DMS53 (cell line): ENCODE results near the gene SUCNR1.
A peak's percentile ranks its signal among the peaks of the same experiment; 100 is the strongest.
"Not testable (repeated sequence)": the region's sequence is repeated elsewhere in the genome, so short reads cannot be mapped to it uniquely, and the experiment has no call there.

Experiments used
- DNase-seq: peaks from one replicate; lab custom pipeline; 2025; lab: John Stamatoyannopoulos, UW

SUCNR1 gene

GRCh38 chr3:151871639-151872468, 1.6 kb upstream of the SUCNR1 start:
- DNase-seq = peak; percentile 15

- not testable (repeated sequence) for DNase-seq
These were observed 636 bp downstream of the SUCNR1 start for GRCh38 chr3:151874079-151874478.

GRCh38 chr3:151875759-151876158, 2.3 kb downstream of the SUCNR1 start:
- DNase-seq = peak; percentile 65

GRCh38 chr3:151877269-151877668, 3.8 kb downstream of the SUCNR1 start:
- no peak for DNase-seq

- no peak for DNase-seq
These were observed 5.0 kb downstream of the SUCNR1 start for GRCh38 chr3:151878465-151878864.

GRCh38 chr3:151879037-151879436, 5.6 kb downstream of the SUCNR1 start:
- DNase-seq = no peak

GRCh38 chr3:151879679-151880415, 6.4 kb downstream of the SUCNR1 start:
- DNase-seq = no peak

GRCh38 chr3:151880416-151880690, 6.9 kb downstream of the SUCNR1 start:
- DNase-seq = no peak

GRCh38 chr3:151881137-151881536, 7.7 kb downstream of the SUCNR1 start:
- DNase-seq = no peak

GRCh38 chr3:151885397-151885796, 12.0 kb downstream of the SUCNR1 start:
- not testable (repeated sequence) for DNase-seq

GRCh38 chr3:151887450-151888211, 14.2 kb downstream of the SUCNR1 start:
- DNase-seq = not testable (repeated sequence)

- peak; percentile 95 for DNase-seq
These were observed 17.3 kb downstream of the SUCNR1 start for GRCh38 chr3:151890721-151891141.

- DNase-seq = no peak
These were observed 18.3 kb downstream of the SUCNR1 start for GRCh38 chr3:151891721-151892120.

- no peak for DNase-seq
These were observed 20.8 kb downstream of the SUCNR1 start for GRCh38 chr3:151894219-151894618.

- no peak for DNase-seq
These were observed 22.2 kb downstream of the SUCNR1 start for GRCh38 chr3:151895478-151896241.

- DNase-seq = no peak
These were observed 23.0 kb downstream of the SUCNR1 start for GRCh38 chr3:151896246-151897012.

GRCh38 chr3:151898121-151898520, 24.7 kb downstream of the SUCNR1 start:
- not testable (repeated sequence) for DNase-seq

GRCh38 chr3:151898564-151899261, 25.3 kb downstream of the SUCNR1 start:
- not testable (repeated sequence) for DNase-seq

- DNase-seq = no peak
These were observed 26.6 kb downstream of the SUCNR1 start for GRCh38 chr3:151899996-151900395.

- DNase-seq = no peak
These were observed 27.0 kb downstream of the SUCNR1 start for GRCh38 chr3:151900460-151900859.
